Prostate gland (tissue), 2 donors: ENCODE data around the gene LST1. TPM values are rescaled to one million over a fixed set of nuclear protein-coding genes. Genes with fewer than 3 reads are reported as not detected.

Experiments used
- DNase-seq: peaks from one replicate; pipeline ENCODE4 v3.0.0-alpha.2; 2019; ENCODE audit warnings: low spot score
- H3K27ac ChIP-seq, 2 donors: fragments of 200-600 bp; sonication (generic); 2 replicates each; pipeline ENCODE4 v1.5.1; 2017 to 2019
- H3K27me3 ChIP-seq: fragments of 200-600 bp; sonication (generic); replicated peaks from 2 replicates; pipeline ENCODE4 v1.5.1; 2019; ENCODE audit not compliant: insufficient read depth
- H3K36me3 ChIP-seq, 2 donors: fragments of 200-600 bp; sonication (generic); 1 replicate in 1 of 2; 2 replicates in 1 of 2; pipeline versions ENCODE4 v1.5.1 to v1.8.1; 2017 to 2019
- H3K4me1 ChIP-seq: fragments of 200-600 bp; sonication (generic); replicated peaks from 2 replicates; pipeline ENCODE4 v1.5.1; 2019
- H3K4me3 ChIP-seq, 2 donors: fragments of 200-600 bp; sonication (generic); 2 replicates each; pipeline ENCODE4 v1.5.1; 2017 to 2019
- H3K9me3 ChIP-seq: fragments of 200-600 bp; sonication (generic); 2 replicates; pipeline ENCODE4 v1.5.1; 2017
- POLR2A ChIP-seq: fragments of 450-650 bp; IDR thresholded peaks from one replicate; pipeline ENCODE4 v1.6.1; 2016; ENCODE audit warnings: antibody characterized with exemption, mild to moderate bottlenecking
- POLR2AphosphoS5 ChIP-seq: sonication (generic); formaldehyde crosslinking; IDR thresholded peaks from one replicate; pipeline ENCODE4 v1.6.1; 2017; ENCODE audit warnings: antibody characterized with exemption
- WGBS: methylation state at CpG from one replicate; pipeline ENCODE4 v1.1.5; 2018; 5-methylcytosine and 5-hydroxymethylcytosine counted together
- intact Hi-C: fragments of 100-400 bp; cut with DNase I; formaldehyde crosslinking; loops from one replicate; pipeline ENCODE4 v1.14.2; 2022
- total RNA-seq, 2 donors: library from RNA; depleted of rRNA; stranded (reverse); fragments of >200 nt; gene quantifications; one replicate each; pipeline ENCODE4 v1.1.0, GENCODE V29; 2016
- TF ChIP-seq, protein P1 (sequence below), 4 experiments: fragments of 200-600 bp in 2 of 4; fragments of 450-650 bp in 2 of 4; sonication (generic) in 2 of 4; IDR thresholded peaks; 1 replicate in 3 of 4; 2 replicates in 1 of 4; pipeline ENCODE4 v1.5.1; 2016 to 2019; ENCODE audit warnings: antibody characterized with exemption in 4 of 4, mild to moderate bottlenecking in 2 of 4, moderate library complexity in 2 of 4

The LST1 gene
- total RNA-seq, 2 donors from 2014 or later: 3.1 TPM; not detected in 1

DNA sequence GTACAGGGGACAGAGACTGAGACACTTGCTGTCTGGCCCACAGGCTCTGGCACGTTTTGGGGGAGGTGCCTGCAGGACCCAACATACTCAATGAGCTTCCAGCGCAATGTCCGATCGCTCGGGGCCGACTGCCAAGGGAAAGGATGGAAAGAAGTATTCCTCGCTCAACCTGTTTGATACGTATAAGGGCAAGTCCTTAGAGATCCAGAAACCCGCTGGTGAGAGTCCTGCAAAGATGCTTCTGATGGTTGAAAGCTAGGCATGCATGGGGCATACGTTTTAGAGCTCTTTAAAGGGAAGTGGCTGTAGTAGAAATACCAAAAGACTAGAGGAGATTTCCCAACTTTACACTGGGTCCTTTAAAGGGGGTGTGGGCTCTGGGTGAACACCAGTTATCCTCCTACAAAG lies 36.6 kb downstream of the LST1 start:
- peak overlapping the region; percentile 92 to 96 for H3K27ac ChIP-seq

DNA sequence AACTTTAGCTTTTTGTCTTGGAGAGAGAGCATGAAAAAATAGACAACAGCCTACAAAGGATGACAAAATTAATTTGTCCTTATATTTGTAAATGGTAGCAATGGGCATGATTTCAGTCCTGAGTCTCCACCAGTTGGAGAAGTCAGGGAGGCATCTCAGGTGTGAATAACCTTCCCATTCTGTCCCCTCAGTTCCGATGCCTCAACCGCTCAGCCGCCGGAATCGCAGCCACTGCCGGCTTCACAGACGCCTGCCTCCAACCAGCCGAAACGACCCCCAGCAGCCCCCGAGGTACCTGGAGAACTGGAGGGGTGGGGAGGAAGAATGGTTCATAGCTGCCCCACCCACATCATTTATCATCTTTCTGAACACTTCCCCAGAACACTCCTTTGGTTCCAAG lies 38.0 kb downstream of the LST1 start:
- Histone ChIP-seq H3K9me3 (no peaks in the 10 kb centered on the region), H3K27me3 (no peaks in the 10 kb centered on the region), H3K4me3 (no peak overlapping the region), H3K4me1 (no peaks in the 10 kb centered on the region), H3K36me3 (peaks cover 48 to 49% of the 10 kb centered on the region in 2 donors), H3K27ac (no peak overlapping the region)
- no peak for DNase-seq
- intact Hi-C loops: loop anchor here (5.0 kb wide), 1 partner anchor 1348 kb away; no protein-coding TSS in a partner anchor
- WGBS: 78% methylated on average over 10 of the region's 10 CpGs
- TF ChIP-seq POLR2A (no peak), POLR2AphosphoS5 (no peak)
- TF ChIP-seq, protein P1, sequence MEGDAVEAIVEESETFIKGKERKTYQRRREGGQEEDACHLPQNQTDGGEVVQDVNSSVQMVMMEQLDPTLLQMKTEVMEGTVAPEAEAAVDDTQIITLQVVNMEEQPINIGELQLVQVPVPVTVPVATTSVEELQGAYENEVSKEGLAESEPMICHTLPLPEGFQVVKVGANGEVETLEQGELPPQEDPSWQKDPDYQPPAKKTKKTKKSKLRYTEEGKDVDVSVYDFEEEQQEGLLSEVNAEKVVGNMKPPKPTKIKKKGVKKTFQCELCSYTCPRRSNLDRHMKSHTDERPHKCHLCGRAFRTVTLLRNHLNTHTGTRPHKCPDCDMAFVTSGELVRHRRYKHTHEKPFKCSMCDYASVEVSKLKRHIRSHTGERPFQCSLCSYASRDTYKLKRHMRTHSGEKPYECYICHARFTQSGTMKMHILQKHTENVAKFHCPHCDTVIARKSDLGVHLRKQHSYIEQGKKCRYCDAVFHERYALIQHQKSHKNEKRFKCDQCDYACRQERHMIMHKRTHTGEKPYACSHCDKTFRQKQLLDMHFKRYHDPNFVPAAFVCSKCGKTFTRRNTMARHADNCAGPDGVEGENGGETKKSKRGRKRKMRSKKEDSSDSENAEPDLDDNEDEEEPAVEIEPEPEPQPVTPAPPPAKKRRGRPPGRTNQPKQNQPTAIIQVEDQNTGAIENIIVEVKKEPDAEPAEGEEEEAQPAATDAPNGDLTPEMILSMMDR (IDR thresholded peaks at IDR 0.05): no peak

More for the DNA sequence above, 36.6 kb downstream of the LST1 start:
- DNase-seq: peak; percentile 91
- 26% methylated on average over 10 of the region's 10 CpGs for WGBS
- Histone ChIP-seq H3K27me3 (no peaks in the 10 kb centered on the region), H3K4me1 (no peaks in the 10 kb centered on the region), H3K4me3 (peak overlapping the region in 1 of 2 donors; percentile 84), H3K36me3 (peaks cover 35 to 36% of the 10 kb centered on the region in 2 donors), H3K9me3 (no peaks in the 10 kb centered on the region)
- peak; percentile 84 for TF ChIP-seq POLR2AphosphoS5
- no peak for TF ChIP-seq POLR2A
- intact Hi-C loops: loop anchor here (5.0 kb wide), 1 partner anchor 1350 kb away; no protein-coding TSS in a partner anchor

DNA sequence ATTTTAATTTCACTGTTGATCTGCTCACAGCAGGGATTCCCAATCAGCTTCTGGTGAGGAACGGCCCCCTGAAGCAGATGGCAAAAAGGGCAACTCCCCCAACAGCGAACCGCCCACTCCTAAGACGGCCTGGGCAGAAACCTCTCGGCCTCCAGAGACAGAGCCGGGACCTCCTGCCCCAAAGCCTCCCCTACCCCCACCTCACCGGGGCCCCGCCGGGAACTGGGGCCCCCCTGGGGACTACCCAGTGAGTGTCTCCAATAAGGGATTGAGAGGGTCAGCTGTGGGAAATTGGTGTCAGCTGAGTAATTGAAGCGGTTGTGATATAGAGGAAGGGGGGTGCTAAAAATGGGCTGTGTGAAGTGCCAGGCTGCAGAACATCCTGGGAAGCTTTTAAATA lies 40.9 kb downstream of the LST1 start:
- Histone ChIP-seq H3K4me1 (no peaks in the 10 kb centered on the region), H3K9me3 (no peaks in the 10 kb centered on the region), H3K4me3 (no peak overlapping the region), H3K36me3 (peaks cover 60 to 61% of the 10 kb centered on the region in 2 donors), H3K27ac (no peak overlapping the region), H3K27me3 (no peaks in the 10 kb centered on the region)
- no peak for DNase-seq
- TF ChIP-seq POLR2AphosphoS5 (no peak), POLR2A (no peak)
- TF ChIP-seq, protein P1 (IDR thresholded peaks at IDR 0.05): no peak
- intact Hi-C loops: no loop called here
- WGBS: 86% methylated on average over 7 of the region's 10 CpGs

GRCh38 chr6:31627690-31628287 lies 41.7 kb downstream of the LST1 start:
- no peak for DNase-seq
- Histone ChIP-seq H3K27ac (no peak overlapping the region), H3K27me3 (no peaks in the 10 kb centered on the region), H3K9me3 (no peaks in the 10 kb centered on the region), H3K36me3 (peaks cover 60 to 61% of the 10 kb centered on the region in 2 donors), H3K4me1 (no peaks in the 10 kb centered on the region), H3K4me3 (no peak overlapping the region)
- intact Hi-C loops: no loop called here
- WGBS: 92% methylated on average over 19 of the region's 19 CpGs
- TF ChIP-seq, protein P1 (IDR thresholded peaks at IDR 0.05): no peak
- TF ChIP-seq POLR2A (no peak), POLR2AphosphoS5 (no peak)

GRCh38 chr6:31629014-31629413 lies 42.9 kb downstream of the LST1 start:
- H3K27me3 ChIP-seq: no peaks in the 10 kb centered on the region
- H3K4me1 ChIP-seq: no peaks in the 10 kb centered on the region
- H3K9me3 ChIP-seq: no peaks in the 10 kb centered on the region
- intact Hi-C loops: no loop called here
- 83% methylated on average over 7 of the region's 7 CpGs for WGBS
- no peak for TF ChIP-seq POLR2AphosphoS5
- TF ChIP-seq, protein P1 (IDR thresholded peaks at IDR 0.05): no peak
- DNase-seq: no peak
- H3K4me3 ChIP-seq: no peak overlapping the region
- H3K36me3 ChIP-seq: peaks cover 60 to 66% of the 10 kb centered on the region in 2 donors
- no peak overlapping the region for H3K27ac ChIP-seq
